H9 (cell line): ENCODE measurements around the gene ACTN4. TPM values are rescaled to one million over a fixed set of nuclear protein-coding genes. Genes with fewer than 3 reads are reported as not detected.

Experiments
- DNase-seq: peaks from one replicate; pipeline ENCODE4 v3.0.0-alpha.2; 2017
- H2AFZ ChIP-seq: one replicate; pipeline ENCODE4 v1.6.1; 2013; ENCODE audit warnings: mild to moderate bottlenecking, low read length, control low read depth, moderate library complexity
- H2AK5ac ChIP-seq: 2 replicates; pipeline ENCODE4 v1.6.1; 2013; ENCODE audit warnings: low read length, control low read depth, mixed read lengths; ENCODE audit not compliant: insufficient read length
- H2BK120ac ChIP-seq: one replicate; pipeline ENCODE4 v1.6.1; 2013; ENCODE audit warnings: low read depth, mild to moderate bottlenecking, low read length, control low read depth, inconsistent platforms; ENCODE audit not compliant: poor library complexity, severe bottlenecking
- H2BK12ac ChIP-seq: 2 replicates; pipeline ENCODE4 v1.6.1; 2013; ENCODE audit warnings: low read length, control low read depth, mixed read lengths, low read depth; ENCODE audit not compliant: insufficient read length
- H2BK15ac ChIP-seq: 2 replicates; pipeline ENCODE4 v1.6.1; 2013; ENCODE audit warnings: low read depth, low read length, control low read depth
- H2BK20ac ChIP-seq: one replicate; pipeline ENCODE4 v1.6.1; 2013; ENCODE audit warnings: low read depth, mild to moderate bottlenecking, low read length, control low read depth, inconsistent platforms; ENCODE audit not compliant: poor library complexity, severe bottlenecking
- H2BK5ac ChIP-seq: 2 replicates; pipeline ENCODE4 v1.6.1; 2013; ENCODE audit warnings: low read length, control low read depth, mixed read lengths; ENCODE audit not compliant: insufficient read length
- H3K14ac ChIP-seq: 2 replicates; pipeline ENCODE4 v1.6.1; 2013; ENCODE audit warnings: low read length, control low read depth; ENCODE audit not compliant: insufficient read depth
- H3K18ac ChIP-seq: 2 replicates; pipeline ENCODE4 v1.6.1; 2013; ENCODE audit warnings: low read depth, mild to moderate bottlenecking, mixed read lengths, low read length, control low read depth; ENCODE audit not compliant: insufficient read length
- H3K23ac ChIP-seq: 2 replicates; pipeline ENCODE4 v1.6.1; 2013; ENCODE audit warnings: low read length, control low read depth, mixed read lengths, low read depth; ENCODE audit not compliant: insufficient read length
- H3K23me2 ChIP-seq: 2 replicates; pipeline ENCODE4 v1.6.1; 2013; ENCODE audit warnings: low read depth, mild to moderate bottlenecking, mixed read lengths, low read length, control low read depth; ENCODE audit not compliant: insufficient read length, poor library complexity, severe bottlenecking
- H3K27ac ChIP-seq: 2 replicates; pipeline ENCODE4 v1.5.1; 2013; ENCODE audit warnings: low read length, control low read depth, mixed read lengths, low read depth; ENCODE audit not compliant: insufficient read length
- H3K27me3 ChIP-seq: 2 replicates; pipeline ENCODE4 v1.6.1; 2013; ENCODE audit warnings: low read length, control low read depth, inconsistent platforms; ENCODE audit not compliant: insufficient read depth
- H3K4ac ChIP-seq: 2 replicates; pipeline ENCODE4 v1.6.1; 2013; ENCODE audit warnings: low read depth, mild to moderate bottlenecking, control low read depth, inconsistent platforms, low read length, moderate library complexity
- H3K4me1 ChIP-seq: 2 replicates; pipeline ENCODE4 v1.6.1; 2013; ENCODE audit warnings: low read length, control low read depth, inconsistent platforms; ENCODE audit not compliant: insufficient read depth
- H3K4me2 ChIP-seq: 2 replicates; pipeline ENCODE4 v1.6.1; 2013; ENCODE audit warnings: low read length, control low read depth, mixed read lengths; ENCODE audit not compliant: insufficient read length, insufficient read depth
- H3K56ac ChIP-seq: 2 replicates; pipeline ENCODE4 v1.6.1; 2013; ENCODE audit warnings: low read depth, mild to moderate bottlenecking, mixed read lengths, low read length, control low read depth; ENCODE audit not compliant: insufficient read length
- H3K79me1 ChIP-seq: 2 replicates; pipeline ENCODE4 v1.6.1; 2013; ENCODE audit warnings: low read depth, mild to moderate bottlenecking, moderate library complexity, low read length, control low read depth, inconsistent platforms; ENCODE audit not compliant: insufficient read depth, poor library complexity, severe bottlenecking
- H3K79me2 ChIP-seq: 2 replicates; pipeline ENCODE4 v1.6.1; 2013; ENCODE audit warnings: low read length, control low read depth, inconsistent platforms; ENCODE audit not compliant: insufficient read depth
- H3K9ac ChIP-seq: 2 replicates; pipeline ENCODE4 v1.6.1; 2013; ENCODE audit warnings: low read length, control low read depth, mixed read lengths; ENCODE audit not compliant: insufficient read length; ENCODE audit errors: extremely low read depth
- H3K9me3 ChIP-seq: one replicate; pipeline ENCODE4 v1.6.1; 2013; ENCODE audit warnings: low read depth, low read length, inconsistent platforms; ENCODE audit not compliant: control insufficient read depth
- H3T11ph ChIP-seq: one replicate; pipeline ENCODE4 v1.6.1; 2013; ENCODE audit warnings: mild to moderate bottlenecking, low read length, control low read depth, inconsistent platforms
- H4K20me1 ChIP-seq: one replicate; pipeline ENCODE4 v1.6.1; 2013; ENCODE audit not compliant: control insufficient read depth, insufficient read length, insufficient read depth
- H4K5ac ChIP-seq: 2 replicates; pipeline ENCODE4 v1.6.1; 2013; ENCODE audit warnings: low read depth, mild to moderate bottlenecking, mixed read lengths, low read length, control low read depth; ENCODE audit not compliant: insufficient read length
- H4K8ac ChIP-seq: replicated peaks from 2 replicates; pipeline ENCODE4 v1.6.1; 2013; ENCODE audit warnings: low read length, control low read depth, mixed read lengths, low read depth; ENCODE audit not compliant: insufficient read length
- H4K91ac ChIP-seq: 2 replicates; pipeline ENCODE4 v1.6.1; 2013; ENCODE audit warnings: low read depth, mild to moderate bottlenecking, moderate library complexity, mixed read lengths, low read length, control low read depth; ENCODE audit not compliant: insufficient read length
- H3K27ac Mint-ChIP-seq, 3 experiments: 2 replicates in 2 of 3; 3 replicates in 1 of 3; pipeline ENCODE4 v1.8.0; 2020 to 2021; ENCODE audit warnings: mixed read lengths in 3 of 3, mild to moderate bottlenecking in 1 of 3, moderate library complexity in 1 of 3
- H3K27me3 Mint-ChIP-seq: 2 replicates; pipeline ENCODE4 v1.8.0; 2021; ENCODE audit warnings: low read depth, mild to moderate bottlenecking, moderate library complexity, mixed read lengths
- H3K36me3 Mint-ChIP-seq, 3 experiments: 2 replicates in 2 of 3; 3 replicates in 1 of 3; pipeline ENCODE4 v1.8.0; 2020 to 2021; ENCODE audit warnings: low read depth in 3 of 3, mixed read lengths in 3 of 3; ENCODE audit not compliant: insufficient read depth in 1 of 3
- H3K4me1 Mint-ChIP-seq, 2 experiments: 2 replicates each; pipeline ENCODE4 v1.8.0; 2020; ENCODE audit warnings: mixed read lengths in 2 of 2
- H3K4me3 Mint-ChIP-seq, 2 experiments: 2 replicates in 1 of 2; 3 replicates in 1 of 2; pipeline ENCODE4 v1.8.0; 2020 to 2021; ENCODE audit warnings: mild to moderate bottlenecking in 2 of 2, mixed read lengths in 2 of 2, moderate library complexity in 1 of 2
- H3K9me3 Mint-ChIP-seq, 2 experiments: 2 replicates in 1 of 2; 3 replicates in 1 of 2; pipeline ENCODE4 v1.8.0; 2020; ENCODE audit warnings: mild to moderate bottlenecking in 2 of 2, mixed read lengths in 2 of 2, moderate library complexity in 1 of 2
- CTCF ChIP-seq: fragments of 200-600 bp; sonication (generic); conservative IDR thresholded peaks from 3 replicates; pipeline ENCODE4 v1.8.0; 2021; ENCODE audit warnings: antibody characterized with exemption, mild to moderate bottlenecking
- WGBS: extraction: QIAGEN DNeasy Blood & Tissue Kit; methylation state at CpG from one replicate; pipeline ENCODE4 v1.1.7; 2013; ENCODE audit warnings: missing lambda C conversion rate, low lambda C conversion rate, mixed read lengths; ENCODE audit not compliant: insufficient read length; ENCODE audit errors: extremely low coverage; 5-methylcytosine and 5-hydroxymethylcytosine counted together
- total RNA-seq: library from RNA; stranded (reverse); gene quantifications from 2 replicates; pipeline ENCODE4 v1.2.1, GENCODE V29; 2021

The ACTN4 gene
- total RNA-seq, 1 experiment from 2014 or later, result 369 TPM

- no peak overlapping the region for H3K9ac ChIP-seq
- H2BK120ac ChIP-seq, result no peak overlapping the region
- no peak overlapping the region for H2BK20ac ChIP-seq
- H3K27ac Mint-ChIP-seq, result peak overlapping the region in 1 of 3 experiments; percentile 52; a peak in 2 of 7 replicates
- no peak overlapping the region for H3T11ph ChIP-seq
- H2BK15ac ChIP-seq, result no peak overlapping the region
- DNase-seq, result no peak
- TF ChIP-seq CTCF, result no peak
- H3K36me3 Mint-ChIP-seq, result peaks cover 19 to 86% (median 81%) of the 10 kb centered on the region in 3 experiments; a peak in 6 of 7 replicates
- no peaks in the 10 kb centered on the region for H3K79me2 ChIP-seq
- H2BK5ac ChIP-seq, result no peak overlapping the region
- no peak overlapping the region for H3K18ac ChIP-seq
- H4K20me1 ChIP-seq, result no peaks in the 10 kb centered on the region
- H3K4ac ChIP-seq, result no peak overlapping the region
- H3K4me2 ChIP-seq, result no peak overlapping the region
- no peak overlapping the region for H4K91ac ChIP-seq
- no peaks in the 10 kb centered on the region for H3K4me1 ChIP-seq
- no peaks in the 10 kb centered on the region for H3K79me1 ChIP-seq
- no peak overlapping the region for H3K56ac ChIP-seq
- H2BK12ac ChIP-seq, result no peak overlapping the region
- no peak overlapping the region for H3K23ac ChIP-seq
- H4K5ac ChIP-seq, result no peak overlapping the region
- no peak overlapping the region for H3K4me3 Mint-ChIP-seq
- H3K27me3 ChIP-seq, result no peaks in the 10 kb centered on the region
- H3K4me1 Mint-ChIP-seq, result peaks cover 2 to 5% of the 10 kb centered on the region in 2 experiments; a peak in 3 of 4 replicates
- H3K14ac ChIP-seq, result no peak overlapping the region
- H2AK5ac ChIP-seq, result no peak overlapping the region
- H3K9me3 Mint-ChIP-seq, result no peaks in the 10 kb centered on the region
- H2AFZ ChIP-seq, result no peak overlapping the region
- no CpG with 5 or more reads among the region's 30 CpGs for WGBS
- H4K8ac ChIP-seq, result no peak overlapping the region
- no peak overlapping the region for H3K27ac ChIP-seq
- no peaks in the 10 kb centered on the region for H3K9me3 ChIP-seq
- no peaks in the 10 kb centered on the region for H3K23me2 ChIP-seq
- no peaks in the 10 kb centered on the region for H3K27me3 Mint-ChIP-seq
Observed at GRCh38 chr19:38726761-38727301, 79.4 kb downstream of the ACTN4 start.
